Thyroid gland (tissue), 4 donors: ENCODE measurements around the gene KCNQ1.

Experiments used
- POLR2A ChIP-seq, 2 donors: fragments of 450-650 bp; IDR thresholded peaks; one replicate each; pipeline ENCODE4 v1.6.1; 2017; ENCODE audit warnings: antibody characterized with exemption in 2 of 2, mild to moderate bottlenecking in 2 of 2, moderate library complexity in 1 of 2
- TF ChIP-seq, protein P1 (sequence below), 6 experiments: fragments of 200-600 bp in 3 of 6; fragments of 450-650 bp in 3 of 6; sonication (generic) in 3 of 6; IDR thresholded peaks; one replicate each; pipeline ENCODE4 v1.5.1; 2016 to 2019; ENCODE audit warnings: antibody characterized with exemption in 6 of 6, mild to moderate bottlenecking in 2 of 6, inconsistent platforms in 1 of 6, moderate library complexity in 1 of 6

DNA sequence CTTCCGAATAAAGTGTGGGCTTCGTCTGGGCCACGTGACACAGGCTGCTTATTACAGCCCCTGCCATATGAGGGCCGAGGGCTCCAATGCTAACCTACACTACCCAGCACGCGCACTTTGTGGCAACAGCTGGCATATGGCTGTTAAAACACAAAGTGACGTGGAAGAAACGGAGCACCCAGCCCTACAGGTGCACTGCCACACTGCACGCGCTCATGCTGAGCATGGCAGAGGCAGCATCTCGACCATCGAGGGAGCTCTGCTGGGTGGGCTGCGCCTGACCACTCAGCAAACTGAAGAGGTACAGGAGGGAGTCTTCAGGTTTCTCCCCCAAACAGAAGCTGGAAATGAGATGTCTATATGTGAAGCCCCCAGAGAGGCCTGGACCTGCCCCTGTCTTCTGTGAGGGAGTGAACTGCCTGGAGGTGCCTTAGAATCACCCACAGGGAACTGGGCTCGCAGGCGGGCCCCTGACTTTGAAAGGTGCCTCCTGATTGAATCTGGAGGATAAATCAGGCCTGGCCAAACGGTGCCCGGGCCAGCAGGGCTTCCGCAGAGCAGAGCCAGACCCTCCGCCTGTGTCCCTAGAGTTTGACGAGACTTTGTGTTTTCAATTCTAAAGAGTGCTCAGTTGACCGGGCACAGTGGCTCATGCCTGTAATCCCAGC is 26.0 kb upstream of the KCNQ1 start:
- TF ChIP-seq, protein P1, sequence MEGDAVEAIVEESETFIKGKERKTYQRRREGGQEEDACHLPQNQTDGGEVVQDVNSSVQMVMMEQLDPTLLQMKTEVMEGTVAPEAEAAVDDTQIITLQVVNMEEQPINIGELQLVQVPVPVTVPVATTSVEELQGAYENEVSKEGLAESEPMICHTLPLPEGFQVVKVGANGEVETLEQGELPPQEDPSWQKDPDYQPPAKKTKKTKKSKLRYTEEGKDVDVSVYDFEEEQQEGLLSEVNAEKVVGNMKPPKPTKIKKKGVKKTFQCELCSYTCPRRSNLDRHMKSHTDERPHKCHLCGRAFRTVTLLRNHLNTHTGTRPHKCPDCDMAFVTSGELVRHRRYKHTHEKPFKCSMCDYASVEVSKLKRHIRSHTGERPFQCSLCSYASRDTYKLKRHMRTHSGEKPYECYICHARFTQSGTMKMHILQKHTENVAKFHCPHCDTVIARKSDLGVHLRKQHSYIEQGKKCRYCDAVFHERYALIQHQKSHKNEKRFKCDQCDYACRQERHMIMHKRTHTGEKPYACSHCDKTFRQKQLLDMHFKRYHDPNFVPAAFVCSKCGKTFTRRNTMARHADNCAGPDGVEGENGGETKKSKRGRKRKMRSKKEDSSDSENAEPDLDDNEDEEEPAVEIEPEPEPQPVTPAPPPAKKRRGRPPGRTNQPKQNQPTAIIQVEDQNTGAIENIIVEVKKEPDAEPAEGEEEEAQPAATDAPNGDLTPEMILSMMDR (IDR thresholded peaks at IDR 0.05): no peak
- no peak for TF ChIP-seq POLR2A (IDR thresholded peaks at IDR 0.05)
